Mesenteric fat pad (tissue), 1 donor: ENCODE measurements around the gene KRTAP4-7. TPM values are rescaled to one million over a fixed set of nuclear protein-coding genes. Genes with fewer than 3 reads are reported as not detected.
"Not testable (repeated sequence)": the region's sequence is repeated elsewhere in the genome, so short reads cannot be mapped to it uniquely, and the experiment has no call there.

Experiments
- DNase-seq: peaks from one replicate; pipeline ENCODE4 v3.0.0-alpha.2; 2020; ENCODE audit warnings: low spot score
- total RNA-seq: library from RNA; stranded (reverse); fragmentation: NEBNext Ultra II Directional; extraction: Animal tissue kit (Norgen Biotek cat#: 25700); gene quantifications from one replicate; pipeline ENCODE4 v1.2.1, GENCODE V29; 2021
- donor health status: DM: yes; HTN: yes; CAD: no.

KRTAP4-7 gene
- total RNA-seq, 1 donor from 2014 or later, result not detected

- DNase-seq, result not testable (repeated sequence)
Observed at GRCh38 chr17:41108728-41109386, 24.9 kb downstream of the KRTAP4-7 start.

- no peak for DNase-seq
Observed at GRCh38 chr17:41111151-41111885, 27.4 kb downstream of the KRTAP4-7 start.

GRCh38 chr17:41116297-41116696, 32.3 kb downstream of the KRTAP4-7 start:
- no peak for DNase-seq

- DNase-seq, result not testable (repeated sequence)
Observed at GRCh38 chr17:41117846-41118386, 34.0 kb downstream of the KRTAP4-7 start, which contains the start of gene KRTAP4-11. KRTAP4-11 (minus strand) TSS chr17:41118373; CDS start chr17:41118315, 58 bp downstream.

- DNase-seq, result no peak
Observed at GRCh38 chr17:41118721-41119120, 34.8 kb downstream of the KRTAP4-7 start.

- not testable (repeated sequence) for DNase-seq
Observed at GRCh38 chr17:41119696-41120690, 36.0 kb downstream of the KRTAP4-7 start.

GRCh38 chr17:41121742-41122141, 37.8 kb downstream of the KRTAP4-7 start:
- no peak for DNase-seq

- not testable (repeated sequence) for DNase-seq
Observed at GRCh38 chr17:41123292-41123990, 39.5 kb downstream of the KRTAP4-7 start.

GRCh38 chr17:41123991-41124371, 40.0 kb downstream of the KRTAP4-7 start, which contains the start of gene KRTAP4-12:
KRTAP4-12 (minus strand) TSS chr17:41124182; CDS start chr17:41124122, 60 bp downstream.
- not testable (repeated sequence) for DNase-seq

- no peak for DNase-seq
Observed at GRCh38 chr17:41125064-41125463, 41.1 kb downstream of the KRTAP4-7 start.

- no peak for DNase-seq
Observed at GRCh38 chr17:41126412-41126811, 42.5 kb downstream of the KRTAP4-7 start.

GRCh38 chr17:41127371-41127770, 43.4 kb downstream of the KRTAP4-7 start:
- no peak for DNase-seq

- DNase-seq, result no peak
Observed at GRCh38 chr17:41131979-41132378, 48.0 kb downstream of the KRTAP4-7 start.

GRCh38 chr17:41133880-41134735, 50.2 kb downstream of the KRTAP4-7 start:
- DNase-seq, result no peak

Other genes with a start within 250 kb of the KRTAP4-7 start
- gene KRT12, start 216.9 kb upstream of the KRTAP4-7 start, total RNA-seq, result not detected
- gene KRT20, start 198.9 kb upstream of the KRTAP4-7 start, total RNA-seq, result 1.2 TPM
- 0.80 TPM for gene KRT23, start 146.5 kb upstream of the KRTAP4-7 start, total RNA-seq
- gene KRT39, start 117.2 kb upstream of the KRTAP4-7 start, total RNA-seq, result not detected
- gene KRT40, start 99.8 kb upstream of the KRTAP4-7 start, total RNA-seq, result not detected
- not detected for gene KRTAP3-3, start 90.0 kb upstream of the KRTAP4-7 start, total RNA-seq
- not detected for gene KRTAP3-2, start 84.2 kb upstream of the KRTAP4-7 start, total RNA-seq
- not detected for gene KRTAP3-1, start 75.0 kb upstream of the KRTAP4-7 start, total RNA-seq
- not detected for gene KRTAP1-5, start 56.9 kb upstream of the KRTAP4-7 start, total RNA-seq
- gene KRTAP1-4, start 54.0 kb upstream of the KRTAP4-7 start, total RNA-seq, result not detected
- not detected for gene KRTAP1-3, start 49.3 kb upstream of the KRTAP4-7 start, total RNA-seq
- not detected for gene KRTAP1-1, start 42.7 kb upstream of the KRTAP4-7 start, total RNA-seq
- not detected for gene KRTAP2-1, start 36.8 kb upstream of the KRTAP4-7 start, total RNA-seq
- gene KRTAP2-2, start 28.9 kb upstream of the KRTAP4-7 start, total RNA-seq, result not detected
- gene KRTAP2-3, start 24.0 kb upstream of the KRTAP4-7 start, total RNA-seq, result not detected
- gene KRTAP2-4, start 18.3 kb upstream of the KRTAP4-7 start, total RNA-seq, result not detected
- not detected for gene KRTAP4-8, start 14.0 kb downstream of the KRTAP4-7 start, total RNA-seq
- not detected for gene KRTAP4-16, start 18.1 kb downstream of the KRTAP4-7 start, total RNA-seq
- gene KRTAP4-9, start 21.2 kb downstream of the KRTAP4-7 start, total RNA-seq, result not detected
- not detected for gene KRTAP4-11, start 34.2 kb downstream of the KRTAP4-7 start, total RNA-seq
- gene KRTAP4-12, start 40.0 kb downstream of the KRTAP4-7 start, total RNA-seq, result not detected
- not detected for gene KRTAP4-6, start 56.4 kb downstream of the KRTAP4-7 start, total RNA-seq
- gene KRTAP4-5, start 65.7 kb downstream of the KRTAP4-7 start, total RNA-seq, result not detected
- gene KRTAP4-4, start 76.6 kb downstream of the KRTAP4-7 start, total RNA-seq, result not detected
- not detected for gene KRTAP4-3, start 84.1 kb downstream of the KRTAP4-7 start, total RNA-seq
- not detected for gene KRTAP4-2, start 94.1 kb downstream of the KRTAP4-7 start, total RNA-seq
- gene KRTAP4-1, start 100.8 kb downstream of the KRTAP4-7 start, total RNA-seq, result not detected
- gene KRTAP9-1, start 105.7 kb downstream of the KRTAP4-7 start, total RNA-seq, result not detected
- gene KRTAP9-2, start 142.5 kb downstream of the KRTAP4-7 start, total RNA-seq, result not detected
- not detected for gene KRTAP9-3, start 148.3 kb downstream of the KRTAP4-7 start, total RNA-seq
- not detected for gene KRTAP9-8, start 153.8 kb downstream of the KRTAP4-7 start, total RNA-seq
- gene KRTAP9-4, start 165.5 kb downstream of the KRTAP4-7 start, total RNA-seq, result not detected
- gene KRTAP9-9, start 171.2 kb downstream of the KRTAP4-7 start, total RNA-seq, result not detected
- not detected for gene KRTAP9-6, start 181.2 kb downstream of the KRTAP4-7 start, total RNA-seq
- not detected for gene KRTAP9-7, start 191.5 kb downstream of the KRTAP4-7 start, total RNA-seq
- gene KRTAP29-1, start 218.7 kb downstream of the KRTAP4-7 start, total RNA-seq, result not detected
- not detected for gene KRTAP16-1, start 225.2 kb downstream of the KRTAP4-7 start, total RNA-seq
- gene KRTAP17-1, start 231.6 kb downstream of the KRTAP4-7 start, total RNA-seq, result not detected